Heart left ventricle (tissue), 16 donors: ENCODE results near the gene PHF3. TPM values are rescaled to one million over a fixed set of nuclear protein-coding genes. Genes with fewer than 3 reads are reported as not detected.
A peak's percentile ranks its signal among the peaks of the same experiment; 100 is the strongest.

Source experiments
- ATAC-seq, 4 donors: fragments of 200-7000 bp; cut with Tn5 transposase; one replicate each; pipeline ENCODE4 v1.9.1; 2020 to 2022; ENCODE audit warnings: moderate library complexity in 4 of 4, mild to moderate bottlenecking in 3 of 4, moderate number of reproducible peaks in 1 of 4
- DNase-seq, 5 donors: peaks; one replicate each; pipeline ENCODE4 v3.0.0-alpha.2; 2020
- H3K27ac ChIP-seq, 12 donors: fragments of 200-600 bp; sonication (generic) in 4 of 12; one replicate each; pipeline versions ENCODE4 v1.5.0 to v1.8.0; 2016 to 2022; ENCODE audit warnings: mild to moderate bottlenecking in 2 of 12
- H3K27me3 ChIP-seq, 9 donors: fragments of 200-600 bp; sonication (generic) in 2 of 9; one replicate each; pipeline versions ENCODE4 v1.5.1 to v1.8.0; 2016 to 2022; ENCODE audit warnings: mild to moderate bottlenecking in 3 of 9
- H3K36me3 ChIP-seq, 9 donors: fragments of 200-600 bp; sonication (generic) in 2 of 9; one replicate each; pipeline versions ENCODE4 v1.5.0 to v1.8.0; 2018 to 2022; ENCODE audit warnings: mild to moderate bottlenecking in 2 of 9
- H3K4me1 ChIP-seq, 12 donors: fragments of 200-600 bp; sonication (generic) in 4 of 12; one replicate each; pipeline versions ENCODE4 v1.5.0 to v1.8.0; 2016 to 2022; ENCODE audit warnings: mild to moderate bottlenecking in 3 of 12
- H3K4me3 ChIP-seq, 12 donors: fragments of 200-600 bp; sonication (generic) in 4 of 12; one replicate each; pipeline versions ENCODE4 v1.5.0 to v1.8.0; 2017 to 2022; ENCODE audit warnings: mild to moderate bottlenecking in 9 of 12, moderate library complexity in 4 of 12
- H3K9me3 ChIP-seq, 12 donors: fragments of 200-600 bp; sonication (generic) in 4 of 12; one replicate each; pipeline versions ENCODE4 v1.5.0 to v1.8.0; 2016 to 2022; ENCODE audit warnings: mild to moderate bottlenecking in 1 of 12
- POLR2A ChIP-seq, 2 donors: fragments of 450-650 bp; IDR thresholded peaks; one replicate each; pipeline ENCODE4 v1.6.1; 2017; ENCODE audit warnings: antibody characterized with exemption in 2 of 2, mild to moderate bottlenecking in 2 of 2, moderate library complexity in 2 of 2
- WGBS, 4 donors: extraction: QIAGEN DNeasy Blood & Tissue Kit in 2 of 4; methylation state at CpG; one replicate each; pipeline versions ENCODE4 v1.1.5 to v1.1.7; 2013 to 2018; 5-methylcytosine and 5-hydroxymethylcytosine counted together
- intact Hi-C, 10 donors: fragments of 100-400 bp; cut with DNase I; formaldehyde crosslinking; loops; one replicate each; pipeline versions ENCODE4 v1.11.1 to v1.14.2; 2022
- polyA plus RNA-seq, 2 donors: library from polyadenylated mRNA; stranded (reverse); fragments of 200-250 nt; gene quantifications; one replicate each; pipeline ENCODE4 v1.2.3, GENCODE V29; 2013
- total RNA-seq, 9 donors: library from RNA; depleted of rRNA in 2 of 9; stranded (reverse); fragments of >200 nt in 2 of 9; fragmentation: NEBNext Ultra II Directional in 3 of 9; extraction: Animal tissue kit (Norgen Biotek cat#: 25700) in 3 of 9; gene quantifications; one replicate each; pipeline versions ENCODE4 v1.1.0 to v1.2.4, GENCODE V29; 2016 to 2023
- TF ChIP-seq, protein P1 (sequence below), 12 donors: fragments of 200-600 bp; sonication (generic) in 4 of 12; IDR thresholded peaks; one replicate each; pipeline versions ENCODE4 v1.5.0 to v1.8.0; 2018 to 2022; ENCODE audit warnings: antibody characterized with exemption in 12 of 12, mild to moderate bottlenecking in 5 of 12
- donor health status: ischemic (EF 13 %, LVEDD 7.1; RV severe dilation, severe dysfunction).
- donor health status: healthy with polysubstance abuse.
- donor health status: DM: no; HTN: yes; CAD: no.
- donor health status: DM: no; HTN: no; CAD: no.
- donor health status: ischemic (EF 25% LVEDD 6.9; RV normal size, moderate dysfunction).
- donor health status: ischemic (EF 25% LVEDD 5.7; RV mildly dilated, moderate dysfunction).
- donor health status: healthy.
- donor health status: DM: yes; HTN: yes; CAD: no.
- donor health status: ischemic (EF 35%, LVEDD 5.7; RV mildly dilated, moderate dysfunction).
- donor health status: nonischemic (EF 11% LVEDD 7.7; RV severe dilation, severe dysfunction).
- donor health status: DM: yes; HTN: yes; CAD: no.
- donor health status: PGD.
- donor health status: ischemic (EF 29% LVEDD 5.4; RV normal size, mild dysfunction).
- donor health status: nonischemic (EF 23%, LVEDD 6.1; RV moderate dilation, normal function).

Gene PHF3
- total and polyA plus RNA-seq, 11 donors = 5.3 to 53.5 (median 34.0) TPM

DNA sequence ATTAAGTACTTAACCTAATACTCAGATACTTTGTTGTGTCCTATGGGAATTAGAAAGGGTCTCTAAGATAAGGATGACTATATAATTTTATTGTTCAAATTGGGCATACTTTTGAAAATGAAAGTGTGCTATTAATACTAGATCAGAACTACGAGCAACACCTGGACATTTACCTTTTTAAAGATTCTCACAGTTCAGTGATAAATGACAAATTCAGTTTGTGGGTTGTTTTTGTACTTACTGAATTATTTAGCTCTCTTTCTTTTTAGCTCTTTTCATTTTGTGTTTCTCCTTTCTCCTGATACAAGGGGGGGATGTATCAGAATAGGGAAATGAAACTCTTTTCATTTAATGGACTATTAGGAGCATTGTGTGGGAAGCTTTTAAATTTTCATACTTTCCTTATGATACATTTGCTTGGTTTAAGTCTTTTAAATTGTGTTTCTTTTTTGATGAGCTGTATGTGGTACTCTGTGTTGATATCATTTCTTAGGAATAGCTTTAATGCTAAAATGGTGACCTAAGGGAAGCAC, 47.5 kb downstream of the PHF3 start:
- WGBS, 4 donors = 84 to 99% (median 92%) methylated on average over 1 of the region's 1 CpG
- intact Hi-C loops = loop anchor here in 1 of 10 donors (10.0 kb wide), 1 partner anchor 48 kb away; the partner anchor contains the start of gene PHF3

DNA sequence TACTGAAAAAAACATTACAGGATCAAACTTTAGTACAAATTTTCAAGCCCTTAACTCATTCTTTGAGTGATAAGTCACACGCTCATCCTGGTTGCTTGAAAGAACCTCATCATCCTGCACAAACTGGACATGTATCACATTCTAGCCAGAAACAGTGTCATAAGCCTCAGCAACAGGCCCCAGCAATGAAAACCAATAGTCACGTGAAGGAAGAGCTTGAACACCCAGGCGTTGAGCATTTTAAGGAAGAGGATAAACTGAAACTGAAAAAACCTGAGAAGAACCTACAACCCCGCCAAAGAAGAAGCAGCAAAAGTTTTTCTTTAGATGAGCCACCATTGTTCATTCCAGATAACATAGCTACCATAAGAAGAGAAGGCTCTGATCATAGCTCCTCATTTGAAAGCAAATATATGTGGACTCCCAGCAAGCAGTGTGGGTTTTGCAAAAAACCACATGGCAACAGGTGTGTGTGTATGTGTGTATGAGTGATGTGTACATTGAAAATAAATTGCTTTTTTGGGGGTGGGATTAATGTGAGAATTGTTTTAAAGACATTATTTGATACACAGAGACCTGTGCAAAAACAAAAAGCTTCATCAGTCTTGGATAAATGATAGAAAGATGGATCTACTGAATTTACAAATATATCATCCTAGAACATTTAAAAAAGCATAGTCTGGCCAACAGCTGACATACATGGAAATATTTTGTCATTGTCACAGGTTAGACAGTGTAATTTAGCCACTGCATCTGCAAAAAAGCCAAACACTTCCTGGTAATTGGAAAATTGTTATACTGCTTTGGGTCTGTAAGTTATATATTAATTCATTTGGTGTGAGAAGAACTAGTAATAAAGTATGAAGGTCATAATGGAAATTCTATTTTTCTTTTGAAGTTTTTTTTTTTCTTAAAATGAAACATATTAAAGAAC, 50.1 kb downstream of the PHF3 start:
- Histone ChIP-seq H3K9me3 (no peaks in the 10 kb centered on the region), H3K4me3 (no peak overlapping the region), H3K27me3 (no peaks in the 10 kb centered on the region), H3K36me3 (peaks cover 0 to 40% (median 24%) of the 10 kb centered on the region in 9 donors), H3K27ac (peak overlapping the region in 1 of 12 donors; percentile 51), H3K4me1 (peaks cover 0 to 18% (median 8%) of the 10 kb centered on the region in 12 donors)
- no peak for ATAC-seq
- TF ChIP-seq POLR2A (IDR thresholded peaks at IDR 0.05) = no peak
- TF ChIP-seq, protein P1, sequence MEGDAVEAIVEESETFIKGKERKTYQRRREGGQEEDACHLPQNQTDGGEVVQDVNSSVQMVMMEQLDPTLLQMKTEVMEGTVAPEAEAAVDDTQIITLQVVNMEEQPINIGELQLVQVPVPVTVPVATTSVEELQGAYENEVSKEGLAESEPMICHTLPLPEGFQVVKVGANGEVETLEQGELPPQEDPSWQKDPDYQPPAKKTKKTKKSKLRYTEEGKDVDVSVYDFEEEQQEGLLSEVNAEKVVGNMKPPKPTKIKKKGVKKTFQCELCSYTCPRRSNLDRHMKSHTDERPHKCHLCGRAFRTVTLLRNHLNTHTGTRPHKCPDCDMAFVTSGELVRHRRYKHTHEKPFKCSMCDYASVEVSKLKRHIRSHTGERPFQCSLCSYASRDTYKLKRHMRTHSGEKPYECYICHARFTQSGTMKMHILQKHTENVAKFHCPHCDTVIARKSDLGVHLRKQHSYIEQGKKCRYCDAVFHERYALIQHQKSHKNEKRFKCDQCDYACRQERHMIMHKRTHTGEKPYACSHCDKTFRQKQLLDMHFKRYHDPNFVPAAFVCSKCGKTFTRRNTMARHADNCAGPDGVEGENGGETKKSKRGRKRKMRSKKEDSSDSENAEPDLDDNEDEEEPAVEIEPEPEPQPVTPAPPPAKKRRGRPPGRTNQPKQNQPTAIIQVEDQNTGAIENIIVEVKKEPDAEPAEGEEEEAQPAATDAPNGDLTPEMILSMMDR (IDR thresholded peaks at IDR 0.05) = no peak
- whole genome bisulfite sequencing, 4 donors = 89 to 95% (median 92%) methylated on average over 4 of the region's 4 CpGs
- DNase-seq = no peak
- intact Hi-C loops = loop anchor here in 1 of 10 donors (10.0 kb wide), 1 partner anchor 51 kb away; the partner anchor contains the start of gene PHF3

More for the DNA sequence above, 47.5 kb downstream of the PHF3 start:
- ATAC-seq = no peak
- Histone ChIP-seq H3K4me1 (peaks cover 0 to 26% (median 9%) of the 10 kb centered on the region in 12 donors), H3K27me3 (no peaks in the 10 kb centered on the region), H3K27ac (no peak overlapping the region), H3K36me3 (peaks cover 0 to 49% (median 24%) of the 10 kb centered on the region in 9 donors), H3K9me3 (no peaks in the 10 kb centered on the region), H3K4me3 (no peak overlapping the region)
- no peak for DNase-seq
- TF ChIP-seq, protein P1 (IDR thresholded peaks at IDR 0.05) = no peak
- no peak for TF ChIP-seq POLR2A (IDR thresholded peaks at IDR 0.05)

DNA sequence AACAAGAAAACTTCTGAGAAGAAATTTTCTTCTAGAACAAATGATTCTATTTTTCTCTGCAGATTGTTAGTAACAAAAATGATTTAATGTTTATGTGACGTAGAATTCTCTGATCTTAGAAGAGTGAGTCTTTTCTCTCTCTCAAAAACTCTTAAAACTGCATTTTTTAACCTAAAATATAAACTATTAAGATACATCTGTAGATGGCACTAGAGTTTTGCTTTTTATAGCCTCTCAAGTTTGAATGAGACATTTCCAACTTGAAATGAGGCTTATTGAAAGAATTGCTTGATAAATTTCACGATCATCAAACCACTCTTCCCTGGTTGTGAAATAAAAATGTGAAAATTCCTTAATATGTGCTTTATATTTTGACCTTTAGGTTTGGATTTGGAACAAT, 53.8 kb downstream of the PHF3 start:
- DNase-seq = no peak
- TF ChIP-seq, protein P1 (IDR thresholded peaks at IDR 0.05) = no peak
- no peak for TF ChIP-seq POLR2A (IDR thresholded peaks at IDR 0.05)
- no peaks in the 10 kb centered on the region for H3K9me3 ChIP-seq
- H3K36me3 ChIP-seq = peaks cover 0 to 23% (median 17%) of the 10 kb centered on the region in 9 donors
- no peak for ATAC-seq
- intact Hi-C loops = loop anchor here in 2 of 10 donors (2.0 to 10.0 kb wide), 2 partner anchors 17 to 55 kb away; partner anchors contain the start of gene PHF3 (in 1 of the 2)
- H3K27ac ChIP-seq = no peak overlapping the region
- WGBS, 4 donors = 94 to 97% (median 96%) methylated on average over 2 of the region's 2 CpGs
- no peak overlapping the region for H3K4me3 ChIP-seq
- no peaks in the 10 kb centered on the region for H3K27me3 ChIP-seq
- peaks cover 0 to 14% (median 0%) of the 10 kb centered on the region in 12 donors for H3K4me1 ChIP-seq

DNA sequence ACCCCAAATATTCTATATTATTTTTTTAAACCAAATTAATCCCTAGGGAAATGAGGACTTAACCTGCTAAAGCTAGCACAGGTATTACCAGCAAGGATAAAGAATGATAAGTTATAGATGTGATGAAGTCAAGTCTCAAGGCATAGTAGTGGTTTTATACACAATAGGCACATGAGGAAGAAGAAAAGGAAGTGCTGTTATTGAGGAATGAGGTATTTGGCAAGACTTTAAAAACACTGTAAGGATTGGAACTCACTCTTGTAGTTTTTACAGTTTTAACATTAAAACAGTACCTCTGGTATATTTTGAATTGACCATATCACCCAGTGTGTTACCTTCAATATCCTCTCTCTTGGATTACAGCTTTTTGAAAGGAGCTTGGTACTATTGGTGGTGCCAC, 54.6 kb downstream of the PHF3 start:
- Histone ChIP-seq H3K27me3 (no peaks in the 10 kb centered on the region), H3K9me3 (no peaks in the 10 kb centered on the region), H3K4me1 (peaks cover 0 to 14% (median 0%) of the 10 kb centered on the region in 12 donors), H3K27ac (no peak overlapping the region), H3K36me3 (peaks cover 0 to 23% (median 9%) of the 10 kb centered on the region in 9 donors), H3K4me3 (no peak overlapping the region)
- ATAC-seq = no peak
- intact Hi-C loops = no loop called here
- no peak for DNase-seq
- no peak for TF ChIP-seq POLR2A (IDR thresholded peaks at IDR 0.05)
- TF ChIP-seq, protein P1 (IDR thresholded peaks at IDR 0.05) = no peak
